Stimulated activated CD4-positive, alpha-beta T cell treated with anti-CD3 and anti-CD28 coated beads, Interleukin-1b, Interleukin-23, amount 100 ng/mL, for 48 hours (primary cell): Measurements from ENCODE around the gene ILKAP.

ENCODE experiments used
- DNase-seq: peaks from one replicate; pipeline ENCODE4 v3.0.0-alpha.2; 2020

The ILKAP gene

DNA sequence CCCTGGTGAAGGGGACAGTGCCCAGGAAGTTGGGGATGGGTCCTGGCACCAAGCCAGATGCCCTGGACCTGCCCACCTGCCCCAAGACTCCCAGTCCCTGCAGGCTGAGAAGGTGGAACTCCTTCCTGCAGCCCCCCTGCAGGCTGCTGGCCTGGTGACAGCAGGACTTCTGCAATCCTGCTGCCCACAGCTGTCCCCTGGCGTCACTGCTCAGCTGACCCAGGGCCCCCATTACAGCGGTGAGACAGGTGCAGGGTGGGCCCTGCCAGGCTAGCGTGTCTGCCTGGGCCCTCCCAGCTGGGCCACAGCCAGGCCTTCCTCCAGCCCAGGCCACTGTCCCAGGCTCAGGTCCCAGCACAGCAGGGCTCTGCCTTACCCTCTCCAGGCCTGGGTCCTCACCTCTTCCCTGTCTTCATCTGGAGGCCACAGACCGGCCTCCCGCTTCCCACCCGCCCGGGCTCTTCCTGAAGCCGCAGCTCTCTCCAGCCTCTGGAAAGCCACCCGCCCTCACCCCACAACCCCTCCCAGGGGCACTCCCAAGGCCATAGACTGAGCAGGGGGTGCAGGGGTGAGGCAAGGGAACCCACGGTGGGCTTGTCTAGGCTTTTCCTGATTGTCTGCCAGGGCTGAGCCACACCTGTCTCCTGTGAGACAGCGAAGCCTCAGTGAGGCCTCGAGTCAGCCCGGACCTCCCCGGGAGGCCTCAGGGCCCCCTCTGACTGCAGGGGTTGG lies 53.5 kb downstream of the ILKAP start:
- DNase-seq, result no peak

GRCh38 chr2:238148981-238149380 lies 54.5 kb downstream of the ILKAP start:
- no peak for DNase-seq

DNA sequence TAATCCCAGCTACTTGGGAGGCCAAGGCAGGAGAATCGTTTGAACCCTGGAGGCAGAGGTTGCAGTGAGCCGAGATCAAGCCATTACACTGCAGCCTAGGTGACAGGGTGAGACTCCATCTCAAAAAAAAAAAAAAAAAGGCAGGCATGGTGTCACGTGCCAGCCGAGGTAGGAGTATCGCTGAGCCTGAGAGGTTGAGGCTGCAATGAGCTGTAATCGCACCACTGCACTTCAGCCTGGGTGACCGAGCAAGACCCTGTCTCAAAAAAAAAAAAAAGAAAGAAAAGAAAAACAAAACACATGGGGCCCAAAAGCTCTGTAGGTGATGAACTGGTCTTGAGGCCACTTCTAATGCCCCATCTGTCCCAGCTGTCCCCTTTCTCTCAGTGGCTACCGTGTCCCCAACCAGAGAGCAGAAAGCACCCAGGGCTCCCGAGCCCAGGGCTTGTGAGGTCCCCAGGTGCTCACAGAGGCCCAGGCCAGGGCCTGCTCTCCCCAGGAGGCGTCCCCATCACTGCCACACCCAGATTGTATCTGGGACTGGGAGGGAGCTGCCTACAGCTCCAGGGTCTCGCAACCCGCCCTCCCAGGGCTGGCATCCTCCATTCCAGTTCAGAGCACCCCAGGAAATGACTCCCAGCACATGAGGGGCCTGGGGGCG lies 56.5 kb downstream of the ILKAP start:
- no peak for DNase-seq

DNA sequence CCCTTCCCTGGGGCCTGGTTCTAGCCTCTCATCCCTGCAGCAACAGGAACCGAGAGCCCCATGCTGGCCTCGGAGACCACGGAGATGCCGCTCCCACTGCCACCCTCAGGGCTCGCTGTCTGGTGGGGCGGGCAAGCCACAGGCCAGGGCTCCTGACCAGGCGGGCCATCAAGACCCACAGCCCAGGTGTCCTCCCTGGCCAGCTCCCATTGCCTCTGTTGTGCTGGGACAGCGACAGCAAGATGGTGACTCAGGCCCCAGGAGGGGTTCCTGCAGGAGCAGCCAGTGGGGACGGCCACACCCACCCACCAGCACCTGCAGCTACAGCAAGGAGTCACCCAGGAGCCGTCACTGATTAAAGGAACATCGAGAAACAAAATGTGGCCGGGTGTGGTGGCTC lies 57.6 kb downstream of the ILKAP start:
- DNase-seq, result no peak

- DNase-seq, result no peak
These were observed 58.4 kb downstream of the ILKAP start for GRCh38 chr2:238145046-238145445.

- DNase-seq, result no peak
These were observed 59.2 kb downstream of the ILKAP start for GRCh38 chr2:238144262-238144661.

GRCh38 chr2:238143239-238143951 lies 60.1 kb downstream of the ILKAP start:
- no peak for DNase-seq

GRCh38 chr2:238142382-238143205 lies 60.9 kb downstream of the ILKAP start:
- DNase-seq, result no peak

DNA sequence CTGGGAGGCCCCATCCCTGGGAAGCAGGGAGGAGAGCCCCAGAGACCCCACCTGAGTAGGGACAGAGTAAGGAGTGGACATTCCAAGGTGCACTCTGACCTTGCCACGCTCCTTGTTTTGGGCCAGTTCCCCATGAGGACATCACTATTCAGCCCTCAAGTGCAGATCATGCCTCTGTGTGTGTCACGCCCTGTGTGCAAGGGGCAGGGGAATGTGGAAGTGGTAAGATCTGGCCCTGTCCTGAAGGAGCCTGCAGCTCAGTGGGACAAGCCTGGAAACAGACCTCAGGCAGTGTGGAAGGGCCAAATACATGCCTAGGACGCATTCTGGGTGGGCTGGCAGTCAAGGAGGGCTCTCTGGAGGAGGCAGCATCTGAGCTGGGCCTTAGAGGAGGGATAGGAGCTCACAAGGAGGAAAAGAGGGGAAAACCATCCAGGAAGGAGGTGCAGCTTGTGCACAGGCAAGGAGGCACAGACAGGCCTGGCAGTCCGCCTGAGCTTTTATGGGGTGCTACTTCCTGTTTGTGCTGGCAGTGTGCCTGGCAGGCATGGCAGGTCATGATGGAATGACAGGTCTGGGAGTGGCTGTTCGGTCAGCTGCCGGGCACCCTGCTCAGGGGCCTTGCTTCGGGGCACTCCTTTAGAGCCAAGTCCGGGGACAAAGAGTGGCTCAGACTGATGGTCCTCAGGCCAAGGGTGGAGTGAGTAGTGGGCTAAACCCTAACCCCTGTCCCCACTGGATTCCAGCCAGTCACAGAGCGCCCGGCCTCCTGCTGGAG lies 61.8 kb downstream of the ILKAP start:
- DNase-seq, result no peak

DNA sequence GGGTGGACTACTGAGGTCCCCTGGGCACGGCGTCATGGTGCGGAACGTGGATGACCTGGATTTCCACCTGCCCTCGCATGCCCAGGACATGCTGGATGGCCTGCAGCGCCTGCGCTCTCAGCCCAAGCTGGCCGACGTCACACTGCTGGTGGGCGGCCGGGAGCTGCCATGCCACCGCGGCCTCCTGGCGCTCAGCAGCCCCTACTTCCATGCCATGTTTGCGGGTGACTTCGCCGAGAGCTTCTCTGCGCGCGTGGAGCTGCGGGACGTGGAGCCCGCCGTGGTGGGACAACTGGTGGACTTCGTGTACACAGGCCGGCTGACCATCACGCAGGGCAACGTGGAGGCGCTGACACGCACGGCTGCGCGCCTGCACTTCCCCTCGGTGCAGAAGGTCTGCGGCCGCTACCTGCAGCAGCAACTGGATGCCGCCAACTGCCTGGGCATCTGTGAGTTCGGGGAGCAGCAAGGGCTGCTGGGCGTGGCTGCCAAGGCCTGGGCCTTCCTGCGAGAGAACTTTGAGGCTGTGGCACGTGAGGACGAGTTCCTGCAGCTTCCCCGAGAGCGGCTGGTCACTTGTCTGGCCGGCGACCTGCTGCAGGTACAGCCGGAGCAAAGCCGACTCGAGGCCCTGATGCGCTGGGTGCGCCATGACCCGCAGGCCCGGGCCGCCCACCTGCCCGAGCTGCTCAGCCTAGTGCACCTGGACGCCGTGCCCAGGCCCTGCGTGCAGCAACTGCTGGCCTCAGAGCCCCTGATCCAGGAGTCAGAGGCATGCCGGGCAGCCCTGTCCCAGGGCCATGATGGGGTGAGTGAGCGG lies 62.6 kb downstream of the ILKAP start:
- DNase-seq, result no peak

DNA sequence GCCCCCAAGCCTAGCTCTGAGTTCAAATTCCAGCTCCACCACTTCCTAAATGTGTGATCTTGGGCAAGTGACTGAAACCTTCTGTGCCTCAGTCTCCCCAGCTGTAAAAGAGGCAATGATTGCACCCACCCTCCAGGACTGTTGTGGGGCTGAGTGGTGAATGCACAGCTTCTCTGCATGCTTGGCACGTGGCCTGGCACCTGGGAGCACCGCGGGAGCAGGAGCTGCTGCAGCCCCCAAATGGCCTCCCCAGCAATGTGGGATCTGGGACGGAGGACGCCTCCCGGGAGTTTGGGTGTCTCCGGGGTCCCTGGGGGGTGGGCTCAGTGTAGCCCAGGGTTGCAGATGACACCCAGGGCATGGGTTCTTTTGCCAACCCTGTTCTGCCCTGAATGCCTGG lies 63.5 kb downstream of the ILKAP start:
- no peak for DNase-seq

GRCh38 chr2:238139196-238140039 lies 64.1 kb downstream of the ILKAP start:
- no peak for DNase-seq

DNA sequence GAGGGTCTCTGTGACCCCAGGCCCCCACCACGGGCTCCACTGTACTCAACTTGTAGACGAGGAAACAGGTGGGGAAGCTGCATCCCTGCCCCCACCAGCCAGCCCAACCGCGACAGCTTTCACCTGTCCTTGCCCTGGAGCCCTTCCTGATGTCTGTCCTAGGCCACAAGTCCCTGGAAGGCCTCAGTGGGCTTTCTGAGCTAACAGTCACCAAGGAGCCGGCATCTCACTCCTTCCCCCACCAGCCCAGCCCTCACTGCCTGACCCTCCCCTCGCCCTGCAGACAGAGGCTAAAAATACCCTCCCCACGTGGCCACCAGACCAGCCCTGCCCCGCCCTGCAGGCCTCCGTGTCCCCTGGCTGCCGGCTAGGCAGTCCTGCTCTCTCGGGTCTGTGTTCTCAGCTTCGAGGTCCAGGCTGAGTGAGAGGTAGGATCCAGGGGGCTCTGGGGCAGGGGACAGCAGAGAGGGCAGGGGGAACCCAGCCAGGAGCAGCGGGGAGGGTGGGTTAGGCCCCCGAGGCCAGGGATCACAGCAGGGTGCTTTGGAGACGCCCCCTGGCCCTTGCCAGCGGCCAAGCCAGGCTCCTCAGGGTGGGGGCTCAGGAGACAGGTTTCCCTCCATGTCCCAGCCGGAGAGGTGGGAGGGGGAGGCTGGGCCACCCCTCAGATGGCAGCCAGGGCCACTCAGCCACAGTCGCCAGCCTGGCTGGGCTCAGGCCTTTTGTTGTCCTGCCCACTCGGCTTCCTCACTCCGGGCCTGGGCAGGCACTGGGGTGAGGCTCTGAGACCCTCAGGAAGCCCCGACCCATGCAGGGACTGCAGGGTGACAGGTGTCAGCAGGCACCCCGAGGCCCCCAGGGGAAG lies 64.9 kb downstream of the ILKAP start, which contains the start of gene KLHL30:
TSS of gene KLHL30 (plus strand) at position 338 of the 865 bp plus-strand sequence. CDS start 2,087 bp downstream, outside the sequence.
- DNase-seq, result no peak

- no peak for DNase-seq
These were observed 65.6 kb downstream of the ILKAP start for GRCh38 chr2:238137885-238138284.

DNA sequence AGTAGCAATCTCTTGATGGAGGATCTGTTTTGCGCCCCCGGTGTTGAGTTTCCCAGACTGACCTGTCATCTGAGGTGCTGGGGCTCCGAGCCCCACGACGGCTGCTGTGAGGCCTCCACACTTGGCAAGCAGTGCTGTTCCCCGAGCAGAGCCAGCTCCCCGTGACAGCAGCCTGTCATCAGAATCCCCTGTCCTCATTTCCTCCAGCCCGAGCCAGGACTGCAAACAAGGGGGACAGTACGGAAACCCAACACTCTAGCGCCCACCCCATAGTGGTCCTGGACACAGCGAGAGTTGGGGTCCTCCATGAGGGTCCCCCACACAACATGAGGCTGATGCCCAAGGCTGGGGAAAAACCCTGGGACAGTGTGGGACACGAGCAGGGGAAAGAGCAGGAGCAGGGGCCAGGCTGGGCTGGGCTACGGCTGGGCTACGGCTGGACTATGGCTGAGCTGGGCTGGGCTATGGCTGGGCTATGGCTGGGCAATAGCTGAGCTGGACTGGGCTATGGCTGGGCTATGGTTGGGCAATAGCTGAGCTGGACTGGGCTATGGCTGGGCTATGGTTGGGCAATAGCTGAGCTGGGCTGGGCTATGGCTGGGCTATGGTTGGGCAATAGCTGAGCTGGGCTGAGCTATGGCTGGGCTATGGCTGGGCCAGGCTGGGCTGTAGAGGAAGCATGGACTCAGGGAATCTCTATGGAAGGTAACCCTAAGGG lies 66.5 kb downstream of the ILKAP start:
- DNase-seq, result no peak

DNA sequence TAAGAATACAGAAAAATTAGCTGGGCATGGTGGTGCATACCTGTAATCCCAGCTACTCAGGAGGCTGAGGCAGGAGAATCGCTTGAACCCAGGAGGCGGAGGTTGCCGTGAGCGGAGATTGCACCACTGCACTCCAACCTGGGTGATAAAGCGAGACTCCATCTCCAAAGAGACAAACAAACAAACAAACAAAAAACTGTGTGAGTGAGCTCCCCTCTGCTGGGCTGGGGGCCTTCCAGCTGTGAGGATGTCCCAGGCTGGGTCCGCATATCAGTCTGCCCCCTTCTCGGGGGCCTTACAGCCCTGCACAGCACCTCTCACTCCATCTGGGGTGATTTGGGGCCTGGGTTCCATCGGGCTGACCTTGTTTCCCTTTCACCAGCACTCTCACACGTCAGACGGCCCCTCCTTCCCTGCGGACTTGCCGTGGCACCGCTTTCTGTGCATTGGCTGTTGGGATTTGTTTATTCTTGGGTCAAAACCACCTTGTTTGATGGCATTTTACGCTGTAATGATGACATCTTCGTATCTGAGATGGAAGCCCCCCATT lies 67.8 kb downstream of the ILKAP start:
- DNase-seq, result no peak

DNA sequence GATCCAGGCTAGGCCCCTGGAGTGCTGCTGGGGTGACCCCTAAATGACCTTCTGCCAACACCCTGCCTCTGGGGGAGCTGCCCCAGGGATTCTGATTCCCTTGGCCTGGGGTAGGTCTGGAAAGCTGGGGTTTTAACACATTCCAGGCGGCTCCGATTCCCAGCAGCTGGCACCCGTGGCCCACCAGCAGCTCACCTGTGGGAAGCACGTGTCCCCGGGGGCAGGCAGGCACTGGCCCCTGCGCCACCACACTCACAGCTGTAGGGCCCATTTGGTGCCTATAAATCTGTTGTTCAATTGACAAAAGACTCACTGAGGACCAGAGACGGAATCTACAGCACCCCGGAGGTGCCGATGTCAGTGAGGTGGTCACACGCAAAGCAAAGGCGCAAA lies 69.1 kb downstream of the ILKAP start:
- DNase-seq, result no peak
